Fibroblast of lung (primary cell): ENCODE results near the gene GAD1.

Experiments
- CTCF ChIP-seq, 2 donors: IDR thresholded peaks in 1 of 2; conservative IDR thresholded peaks in 1 of 2; 1 replicate in 1 of 2; 2 replicates in 1 of 2; pipeline ENCODE4 v1.5.1; 2011 to 2012; ENCODE audit warnings: low read length in 2 of 2, control low read depth in 1 of 2, inconsistent platforms in 1 of 2, low read depth in 1 of 2, mild to moderate bottlenecking in 1 of 2
- EZH2 ChIP-seq: IDR thresholded peaks from 2 replicates; pipeline ENCODE4 v1.5.1; 2012; ENCODE audit warnings: low read length, control low read depth, mild to moderate bottlenecking; ENCODE audit errors: missing control alignments

- TF ChIP-seq EZH2 (no peak), CTCF (conservative IDR thresholded peaks at IDR 0.05 in 1 of 2, IDR thresholded peaks at IDR 0.05 in 1 of 2; ENCODE audit: low read depth in 1 of 2, low read length in 2 of 2) (no peak)
These were observed 45.7 kb downstream of the GAD1 start for GRCh38 chr2:170862286-170862902.
